ENCODE results near the gene NEB.

NEB gene

GRCh38 chr2:151438506-151438905, 295.8 kb downstream of the NEB start:
- no peak for DNase-seq

- no peak for DNase-seq
Measured at GRCh38 chr2:151437630-151438029, 296.6 kb downstream of the NEB start.

All from activated CD4-positive, alpha-beta T cell treated with anti-CD3 and anti-CD28 coated beads, Interleukin-2, amount 50 U/mL, for 4 hours (primary cell).